CD8-positive, alpha-beta memory T cell (primary cell): ENCODE measurements around the gene ANTXR2. TPM values are rescaled to one million over a fixed set of nuclear protein-coding genes. Genes with fewer than 3 reads are reported as not detected.

Experiments
- CTCF ChIA-PET: fragments of 350-600 bp; sonication (Branson Sonifier 250); formaldehyde crosslinking; loops from one replicate; lab custom pipeline; 2021; ENCODE audit warnings: antibody characterized with exemption; lab: Charles Lee
- POLR2A ChIA-PET: fragments of 350-600 bp; sonication (Branson Sonifier 250); formaldehyde crosslinking; loops from one replicate; lab custom pipeline; 2021; ENCODE audit warnings: antibody characterized with exemption; lab: Charles Lee
- DNase-seq, 5 donors: peaks; one replicate each; pipeline versions ENCODE4 v3.0.0 to v3.0.0-alpha.2; 2020 to 2022; ENCODE audit warnings: mixed read lengths in 1 of 5
- H3K27ac ChIP-seq: one replicate; pipeline ENCODE4 v1.7.0; 2013; ENCODE audit warnings: low read depth, mild to moderate bottlenecking, low read length, moderate library complexity
- H3K27me3 ChIP-seq: 2 replicates; pipeline ENCODE4 v1.7.0; 2013; ENCODE audit warnings: low read length, mild to moderate bottlenecking; ENCODE audit not compliant: insufficient read depth, poor library complexity, severe bottlenecking
- H3K36me3 ChIP-seq: 2 replicates; pipeline ENCODE4 v1.7.0; 2013; ENCODE audit warnings: mild to moderate bottlenecking, low read length, moderate library complexity; ENCODE audit not compliant: insufficient read depth
- H3K4me1 ChIP-seq: 2 replicates; pipeline ENCODE4 v1.7.0; 2013; ENCODE audit warnings: mild to moderate bottlenecking, low read length, moderate library complexity; ENCODE audit not compliant: insufficient read depth
- H3K4me3 ChIP-seq: 2 replicates; pipeline ENCODE4 v1.7.0; 2013; ENCODE audit warnings: mild to moderate bottlenecking, low read length
- H3K9me3 ChIP-seq: 2 replicates; pipeline ENCODE4 v1.7.0; 2013; ENCODE audit warnings: mild to moderate bottlenecking, low read length
- H3K27ac Mint-ChIP-seq, 8 donors: one replicate each; pipeline ENCODE4 v1.8.0; 2020 to 2021; ENCODE audit warnings: mixed read lengths in 8 of 8, mild to moderate bottlenecking in 6 of 8, inconsistent platforms in 3 of 8, moderate library complexity in 3 of 8
- H3K27me3 Mint-ChIP-seq, 2 donors: one replicate each; pipeline ENCODE4 v1.8.0; 2020 to 2021; ENCODE audit warnings: mixed read lengths in 2 of 2, mild to moderate bottlenecking in 1 of 2, moderate library complexity in 1 of 2
- H3K36me3 Mint-ChIP-seq, 3 donors: one replicate each; pipeline ENCODE4 v1.8.0; 2020 to 2021; ENCODE audit warnings: mixed read lengths in 3 of 3, inconsistent platforms in 1 of 3, mild to moderate bottlenecking in 1 of 3
- H3K4me1 Mint-ChIP-seq, 3 donors: one replicate each; pipeline ENCODE4 v1.8.0; 2020 to 2021; ENCODE audit warnings: mixed read lengths in 3 of 3, inconsistent platforms in 1 of 3, mild to moderate bottlenecking in 1 of 3
- H3K4me3 Mint-ChIP-seq, 7 donors: one replicate each; pipeline ENCODE4 v1.8.0; 2020 to 2021; ENCODE audit warnings: mixed read lengths in 7 of 7, mild to moderate bottlenecking in 6 of 7, moderate library complexity in 4 of 7, inconsistent platforms in 2 of 7
- H3K9me3 Mint-ChIP-seq, 5 donors: one replicate each; pipeline ENCODE4 v1.8.0; 2020 to 2022; ENCODE audit warnings: mixed read lengths in 5 of 5, mild to moderate bottlenecking in 3 of 5, moderate library complexity in 2 of 5, inconsistent platforms in 1 of 5
- polyA plus RNA-seq: library from polyadenylated mRNA; unstranded; fragments of 300-500 nt; fragmentation: Illumina TruSeq; gene quantifications from one replicate; pipeline ENCODE4 v1.2.3, GENCODE V29; 2021
- total RNA-seq, 2 experiments: library from RNA; stranded (reverse); gene quantifications; one replicate each; pipeline ENCODE4 v1.2.3, GENCODE V29; 2021

ANTXR2 gene
- total and polyA plus RNA-seq, 3 experiments from 2014 or later = 18.2 to 44.2 (median 20.6) TPM

- no peaks in the 10 kb centered on the region for H3K9me3 ChIP-seq
- Mint-ChIP-seq H3K27ac (peak overlapping the region in 6 of 8 donors; percentile 29 to 100 (median 66)), H3K36me3 (peaks cover 0 to 33% (median 16%) of the 10 kb centered on the region in 3 donors), H3K4me1 (peaks cover 35 to 64% (median 51%) of the 10 kb centered on the region in 3 donors), H3K9me3 (no peaks in the 10 kb centered on the region), H3K27me3 (no peaks in the 10 kb centered on the region), H3K4me3 (no peak overlapping the region)
- no peaks in the 10 kb centered on the region for H3K27me3 ChIP-seq
- H3K4me1 ChIP-seq = peaks cover 18% of the 10 kb centered on the region
- H3K27ac ChIP-seq = no peak overlapping the region
- ChIA-PET POLR2A (no interaction called here), CTCF (no interaction called here)
- no peak overlapping the region for H3K4me3 ChIP-seq
- H3K36me3 ChIP-seq = no peaks in the 10 kb centered on the region
- no peak for DNase-seq
Observed at GRCh38 chr4:80060804-80061203, 12.2 kb downstream of the ANTXR2 start.

- H3K27ac Mint-ChIP-seq = peak overlapping the region; percentile 92 to 100 (median 96)
- H3K4me1 Mint-ChIP-seq = peaks cover 36 to 63% (median 46%) of the 10 kb centered on the region in 3 donors
- no peaks in the 10 kb centered on the region for H3K27me3 Mint-ChIP-seq
- H3K4me3 Mint-ChIP-seq = peak overlapping the region; percentile 61 to 85 (median 81)
- Histone ChIP-seq H3K4me1 (peaks cover 18% of the 10 kb centered on the region), H3K36me3 (no peaks in the 10 kb centered on the region), H3K27ac (peak overlapping the region; percentile 92), H3K9me3 (no peaks in the 10 kb centered on the region), H3K4me3 (peak overlapping the region; percentile 7), H3K27me3 (no peaks in the 10 kb centered on the region)
- no peaks in the 10 kb centered on the region for H3K9me3 Mint-ChIP-seq
- peak in 4 of 5 donors; percentile 28 to 84 (median 77) for DNase-seq
- ChIA-PET CTCF (interaction anchor here (1.6 kb wide), 1 partner anchor 14 kb away, joined by 4 read pairs; the partner anchor contains the start of gene ANTXR2), POLR2A (interaction anchor here (0.7 kb wide), 1 partner anchor 442 kb away, joined by 3 read pairs; no protein-coding TSS in a partner anchor)
- H3K36me3 Mint-ChIP-seq = peaks cover 8 to 40% (median 10%) of the 10 kb centered on the region in 3 donors
Observed at GRCh38 chr4:80058740-80059139, 14.3 kb downstream of the ANTXR2 start.

GRCh38 chr4:80054375-80054774 is 18.7 kb downstream of the ANTXR2 start:
- no peak overlapping the region for H3K4me3 ChIP-seq
- no peak overlapping the region for H3K27ac ChIP-seq
- Mint-ChIP-seq H3K27ac (peak overlapping the region in 4 of 8 donors; percentile 19 to 36 (median 25)), H3K27me3 (peaks cover 0 to 2% of the 10 kb centered on the region in 2 donors), H3K36me3 (peaks cover 26 to 59% (median 29%) of the 10 kb centered on the region in 3 donors), H3K4me3 (no peak overlapping the region), H3K9me3 (no peaks in the 10 kb centered on the region), H3K4me1 (peaks cover 29 to 44% (median 30%) of the 10 kb centered on the region in 3 donors)
- H3K36me3 ChIP-seq = no peaks in the 10 kb centered on the region
- CTCF ChIA-PET = no interaction called here
- H3K27me3 ChIP-seq = no peaks in the 10 kb centered on the region
- no peaks in the 10 kb centered on the region for H3K9me3 ChIP-seq
- POLR2A ChIA-PET = no interaction called here
- H3K4me1 ChIP-seq = peaks cover 14% of the 10 kb centered on the region
- no peak for DNase-seq

- Mint-ChIP-seq H3K27me3 (peaks cover 0 to 2% of the 10 kb centered on the region in 2 donors), H3K9me3 (no peaks in the 10 kb centered on the region), H3K27ac (no peak overlapping the region), H3K4me1 (peaks cover 18 to 41% (median 20%) of the 10 kb centered on the region in 3 donors), H3K4me3 (no peak overlapping the region), H3K36me3 (peaks cover 27 to 65% (median 34%) of the 10 kb centered on the region in 3 donors)
- Histone ChIP-seq H3K27me3 (no peaks in the 10 kb centered on the region), H3K36me3 (no peaks in the 10 kb centered on the region), H3K4me3 (no peak overlapping the region), H3K9me3 (no peaks in the 10 kb centered on the region), H3K4me1 (peaks cover 5% of the 10 kb centered on the region), H3K27ac (no peak overlapping the region)
- no peak for DNase-seq
- POLR2A ChIA-PET = no interaction called here
- CTCF ChIA-PET = no interaction called here
Observed at GRCh38 chr4:80053140-80053910, 19.7 kb downstream of the ANTXR2 start.

- H3K27me3 ChIP-seq = no peaks in the 10 kb centered on the region
- Mint-ChIP-seq H3K4me3 (no peak overlapping the region), H3K27me3 (peaks cover 0 to 2% of the 10 kb centered on the region in 2 donors), H3K9me3 (no peaks in the 10 kb centered on the region), H3K4me1 (peaks cover 6 to 25% (median 14%) of the 10 kb centered on the region in 3 donors), H3K27ac (no peak overlapping the region), H3K36me3 (peaks cover 24 to 61% (median 32%) of the 10 kb centered on the region in 3 donors)
- H3K36me3 ChIP-seq = no peaks in the 10 kb centered on the region
- ChIA-PET CTCF (no interaction called here), POLR2A (no interaction called here)
- DNase-seq = no peak
- H3K4me1 ChIP-seq = no peaks in the 10 kb centered on the region
- no peaks in the 10 kb centered on the region for H3K9me3 ChIP-seq
- H3K4me3 ChIP-seq = no peak overlapping the region
- no peak overlapping the region for H3K27ac ChIP-seq
Observed at GRCh38 chr4:80049813-80050534, 23.1 kb downstream of the ANTXR2 start.

GRCh38 chr4:80049402-80049801 is 23.6 kb downstream of the ANTXR2 start:
- H3K4me1 Mint-ChIP-seq = peaks cover 4 to 22% (median 14%) of the 10 kb centered on the region in 3 donors
- H3K36me3 Mint-ChIP-seq = peaks cover 24 to 59% (median 29%) of the 10 kb centered on the region in 3 donors
- Histone ChIP-seq H3K4me1 (no peaks in the 10 kb centered on the region), H3K27ac (no peak overlapping the region), H3K36me3 (no peaks in the 10 kb centered on the region), H3K9me3 (no peaks in the 10 kb centered on the region), H3K4me3 (no peak overlapping the region), H3K27me3 (no peaks in the 10 kb centered on the region)
- H3K9me3 Mint-ChIP-seq = no peaks in the 10 kb centered on the region
- no peak overlapping the region for H3K4me3 Mint-ChIP-seq
- H3K27me3 Mint-ChIP-seq = peaks cover 0 to 2% of the 10 kb centered on the region in 2 donors
- DNase-seq = no peak
- peak overlapping the region in 2 of 8 donors; percentile 25 to 70 for H3K27ac Mint-ChIP-seq
- ChIA-PET POLR2A (no interaction called here), CTCF (no interaction called here)

- no peaks in the 10 kb centered on the region for H3K9me3 ChIP-seq
- H3K36me3 ChIP-seq = no peaks in the 10 kb centered on the region
- H3K27ac ChIP-seq = no peak overlapping the region
- no peaks in the 10 kb centered on the region for H3K27me3 ChIP-seq
- Mint-ChIP-seq H3K27ac (no peak overlapping the region), H3K36me3 (peaks cover 13 to 56% (median 17%) of the 10 kb centered on the region in 3 donors), H3K4me1 (peaks cover 0 to 27% (median 10%) of the 10 kb centered on the region in 3 donors), H3K9me3 (no peaks in the 10 kb centered on the region), H3K27me3 (no peaks in the 10 kb centered on the region), H3K4me3 (no peak overlapping the region)
- CTCF ChIA-PET = interaction anchor here (1.4 kb wide), 1 partner anchor 12 kb away, joined by 3 read pairs; no protein-coding TSS in a partner anchor
- no peak overlapping the region for H3K4me3 ChIP-seq
- no peak for DNase-seq
- H3K4me1 ChIP-seq = no peaks in the 10 kb centered on the region
- POLR2A ChIA-PET = no interaction called here
Observed at GRCh38 chr4:80045786-80046185, 27.2 kb downstream of the ANTXR2 start.
